ENCODE results near the gene ARRDC3. TPM values are rescaled to one million over a fixed set of nuclear protein-coding genes. Genes with fewer than 3 reads are reported as not detected.
A peak's percentile ranks its signal among the peaks of the same experiment; 100 is the strongest.

ARRDC3 gene
- total and polyA plus RNA-seq, 2 experiments from 2014 or later: 11.9 to 16.5 TPM

- TF ChIP-seq ZNF114 (CRISPR knock-in tag; IDR thresholded peaks at IDR 0.05) (no peak), POLR2AphosphoS5 (IDR thresholded peaks at IDR 0.05; ENCODE audit: low read depth) (no peak), NANOG (IDR thresholded peaks at IDR 0.05; ENCODE audit: borderline replicate concordance) (no peak), CTCF (conservative IDR thresholded peaks at IDR 0.05; ENCODE audit: low read depth in 2 of 2) (no peak), CREB1 (CRISPR knock-in tag; IDR thresholded peaks at IDR 0.05; ENCODE audit: low read depth) (no peak), ETS1 (IDR thresholded peaks at IDR 0.05) (no peak), EZH2phosphoT487 (IDR thresholded peaks at IDR 0.05; ENCODE audit: unreplicated experiment) (no peak)
Observed at GRCh38 chr5:91319667-91320066, 63.5 kb downstream of the ARRDC3 start (continued).

GRCh38 chr5:91318724-91319123, 64.4 kb downstream of the ARRDC3 start:
- H3K4me1 Mint-ChIP-seq: peaks cover 17% of the 10 kb centered on the region
- TF ChIP-seq POLR2AphosphoS5 (IDR thresholded peaks at IDR 0.05; ENCODE audit: low read depth): no peak
- no peak for TF ChIP-seq JUNB (IDR thresholded peaks at IDR 0.05; ENCODE audit: unreplicated experiment)
- no peak for TF ChIP-seq EZH2 (IDR thresholded peaks at IDR 0.05; ENCODE audit: low read depth, unreplicated experiment)
- TF ChIP-seq ZNF114 (CRISPR knock-in tag; IDR thresholded peaks at IDR 0.05): no peak
- no peak for TF ChIP-seq EZH2phosphoT487 (IDR thresholded peaks at IDR 0.05; ENCODE audit: unreplicated experiment)
- TF ChIP-seq CREB1 (CRISPR knock-in tag; IDR thresholded peaks at IDR 0.05; ENCODE audit: low read depth): no peak
- TF ChIP-seq NANOG (IDR thresholded peaks at IDR 0.05; ENCODE audit: borderline replicate concordance): no peak
- TF ChIP-seq CTCF (conservative IDR thresholded peaks at IDR 0.05; ENCODE audit: low read depth in 2 of 2): no peak
- TF ChIP-seq REST (IDR thresholded peaks at IDR 0.05; ENCODE audit: unreplicated experiment): no peak
- TF ChIP-seq ETS1 (IDR thresholded peaks at IDR 0.05): no peak

More at GRCh38 chr5:91318724-91319123, 64.4 kb downstream of the ARRDC3 start:
- no peaks in the 10 kb centered on the region for H3K9me3 Mint-ChIP-seq
- no peak overlapping the region for H3K4me3 Mint-ChIP-seq
- Histone ChIP-seq H3K9me2 (ENCODE audit: insufficient read depth) (no peaks in the 10 kb centered on the region), H3K27me3 (ENCODE audit: insufficient read depth) (no peaks in the 10 kb centered on the region), H3K27ac (ENCODE audit: low read depth) (no peak overlapping the region), H3K36me3 (ENCODE audit: insufficient read depth) (no peaks in the 10 kb centered on the region), H4K20me1 (replicated peaks; ENCODE audit: insufficient read depth) (no peaks in the 10 kb centered on the region), H3K4me1 (ENCODE audit: insufficient read depth) (0 out of 2 replicates have a peak, but pooled peaks cover 4% of the 10 kb centered on the region), H3K79me2 (replicated peaks; ENCODE audit: insufficient read depth) (no peaks in the 10 kb centered on the region), H3K4me3 (no peak overlapping the region), H3K4me2 (no peak overlapping the region), H3F3A (replicated peaks; ENCODE audit: low read depth) (no peaks in the 10 kb centered on the region), H2AFZ (peak overlapping the region; percentile 82)
- ATAC-seq: no peak
- peaks cover 5% of the 10 kb centered on the region for H3K27me3 Mint-ChIP-seq (ENCODE audit: insufficient read depth, low read depth, poor library complexity)
- no peaks in the 10 kb centered on the region for H3K36me3 Mint-ChIP-seq (ENCODE audit: low read depth)
- 0 out of 2 replicates have a peak overlapping the region, but pooled peaks have one; percentile 75 for H3K27ac Mint-ChIP-seq
- no peak for DNase-seq (ENCODE audit: low spot score)
